HCT116 (cell line): ENCODE results near the gene PGM2L1. TPM values are rescaled to one million over a fixed set of nuclear protein-coding genes. Genes with fewer than 3 reads are reported as not detected.

Source experiments
- ATAC-seq: fragments of 200-7000 bp; cut with Tn5 transposase; 2 replicates; pipeline ENCODE4 v1.9.1; 2020; ENCODE audit warnings: mild to moderate bottlenecking, moderate library complexity
- BruUV-seq: library from RNA; stranded (reverse); fragments of 400-500 nt; replicated peaks from 2 replicates; lab custom pipeline; 2021; lab: Mats Ljungman, UMichigan
- CTCF ChIA-PET: fragments of 300-600 bp; sonication (Branson Sonifier 250); formaldehyde crosslinking; loops from one replicate; lab custom pipeline; 2021; ENCODE audit warnings: antibody characterized with exemption; lab: Charles Lee
- POLR2A ChIA-PET: fragments of 300-600, 350-600 bp; sonication (Branson Sonifier 250); formaldehyde crosslinking; loops from one replicate; lab custom pipeline; 2021; ENCODE audit warnings: antibody characterized with exemption; lab: Charles Lee
- RAD21 ChIA-PET, 2 experiments: fragments of 300-600 bp; sonication (Branson Sonifier 250); formaldehyde crosslinking; loops; one replicate each; lab custom pipeline; 2023; ENCODE audit warnings: low total read pairs in 2 of 2; ENCODE audit not compliant: uncharacterized antibody in 2 of 2, unreplicated experiment in 2 of 2, low non-redundant PET in 1 of 2; lab: Charles Lee
- DNase-seq: peaks from one replicate; pipeline ENCODE4 v3.0.0-alpha.2; 2010; ENCODE audit warnings: low read depth, low spot score
- H2AFZ ChIP-seq: fragments of 200-600 bp; shearing (Covaris generic), sonication (generic); 2 replicates; pipeline ENCODE4 v1.6.1; 2017; ENCODE audit warnings: low read depth, mixed run types, mixed read lengths, antibody characterized with exemption, low read length; ENCODE audit not compliant: poor library complexity, severe bottlenecking
- H3K27ac ChIP-seq: 2 replicates; pipeline ENCODE4 v1.5.1; 2012; ENCODE audit warnings: low read depth, low read length
- H3K27me3 ChIP-seq: fragments of 200-600 bp; sonication (generic); 2 replicates; pipeline ENCODE4 v1.6.1; 2016; ENCODE audit warnings: mixed run types, low read length, mixed read lengths; ENCODE audit not compliant: insufficient read depth
- H3K36me3 ChIP-seq, 2 experiments: fragments of 200-500 bp in 1 of 2; fragments of 200-600 bp in 1 of 2; sonication (Bioruptor generic) in 1 of 2; sonication (generic) in 1 of 2; 2 replicates each; pipeline versions ENCODE4 v1.5.1 to v1.6.1; 2014 to 2016; ENCODE audit warnings: low read length in 2 of 2, inconsistent platforms in 1 of 2, mixed read lengths in 1 of 2, mixed run types in 1 of 2; ENCODE audit not compliant: insufficient read depth in 2 of 2, control insufficient read depth in 1 of 2
- H3K4me1 ChIP-seq, 2 experiments: fragments of 200-600 bp in 1 of 2; sonication (generic) in 1 of 2; 2 replicates each; pipeline versions ENCODE4 v1.5.1 to v1.6.1; 2012 to 2017; ENCODE audit warnings: low read length in 2 of 2, inconsistent platforms in 1 of 2, mild to moderate bottlenecking in 1 of 2, mixed read lengths in 1 of 2, mixed run types in 1 of 2, moderate library complexity in 1 of 2; ENCODE audit not compliant: insufficient read depth in 2 of 2, control insufficient read depth in 1 of 2
- H3K4me2 ChIP-seq: fragments of 200-600 bp; sonication (generic); 2 replicates; pipeline ENCODE4 v1.6.1; 2017; ENCODE audit warnings: mixed run types, low read length, mixed read lengths
- H3K4me3 ChIP-seq, 2 experiments: fragments of 200-600 bp in 1 of 2; sonication (generic) in 1 of 2; replicated peaks in 1 of 2; 2 replicates each; pipeline ENCODE4 v1.5.1; 2011 to 2016; ENCODE audit warnings: low read length in 2 of 2, control low read depth in 1 of 2, low read depth in 1 of 2, mild to moderate bottlenecking in 1 of 2, mixed read lengths in 1 of 2, mixed run types in 1 of 2
- H3K79me2 ChIP-seq: fragments of 200-600 bp; sonication (generic); 2 replicates; pipeline ENCODE4 v1.6.1; 2017; ENCODE audit warnings: mild to moderate bottlenecking, mixed run types, low read length, moderate library complexity, mixed read lengths; ENCODE audit not compliant: insufficient read depth
- H3K9ac ChIP-seq: fragments of 200-600 bp; sonication (generic); 2 replicates; pipeline ENCODE4 v1.6.1; 2016; ENCODE audit warnings: low read length, mixed read lengths
- H3K9me2 ChIP-seq: fragments of 200-600 bp; sonication (generic), shearing (Covaris generic); 2 replicates; pipeline ENCODE4 v1.6.1; 2017; ENCODE audit warnings: mixed run types, mild to moderate bottlenecking, moderate library complexity; ENCODE audit not compliant: insufficient read depth
- H3K9me3 ChIP-seq, 2 experiments: fragments of 200-500 bp in 1 of 2; fragments of 200-600 bp in 1 of 2; sonication (Bioruptor generic) in 1 of 2; sonication (generic) in 1 of 2; 2 replicates each; pipeline ENCODE4 v1.6.1; 2014 to 2017; ENCODE audit warnings: low read length in 2 of 2, mixed read lengths in 2 of 2, inconsistent platforms in 1 of 2, low read depth in 1 of 2, mild to moderate bottlenecking in 1 of 2, mixed run types in 1 of 2, moderate library complexity in 1 of 2; ENCODE audit not compliant: control insufficient read depth in 1 of 2, insufficient read depth in 1 of 2
- H4K20me1 ChIP-seq: fragments of 200-600 bp; sonication (generic), shearing (Covaris generic); 2 replicates; pipeline ENCODE4 v1.6.1; 2017; ENCODE audit warnings: mixed run types, mild to moderate bottlenecking, moderate library complexity; ENCODE audit not compliant: insufficient read depth
- CEBPB ChIP-seq: IDR thresholded peaks from 2 replicates; pipeline ENCODE4 v1.6.1; 2012; ENCODE audit warnings: low read depth
- SP1 ChIP-seq: IDR thresholded peaks from 2 replicates; pipeline ENCODE4 v1.6.1; 2012; ENCODE audit warnings: low read depth
- intact Hi-C: fragments of 100-400 bp; cut with micrococcal nuclease; formaldehyde crosslinking; loops from 2 replicates; pipeline ENCODE4 v1.10.0; 2022
- total RNA-seq: library from RNA; stranded (reverse); gene quantifications from one replicate; pipeline ENCODE4 v1.2.1, GENCODE V29; 2021; ENCODE audit not compliant: unreplicated experiment
- TF ChIP-seq, protein P1 (sequence below): IDR thresholded peaks from 2 replicates; pipeline ENCODE4 v1.6.1; 2012
- TF ChIP-seq, protein P2 (sequence below): IDR thresholded peaks from 2 replicates; pipeline ENCODE4 v1.6.1; 2012; ENCODE audit warnings: low read depth

PGM2L1 gene
- total RNA-seq, 1 experiment from 2014 or later = 4.9 TPM

DNA sequence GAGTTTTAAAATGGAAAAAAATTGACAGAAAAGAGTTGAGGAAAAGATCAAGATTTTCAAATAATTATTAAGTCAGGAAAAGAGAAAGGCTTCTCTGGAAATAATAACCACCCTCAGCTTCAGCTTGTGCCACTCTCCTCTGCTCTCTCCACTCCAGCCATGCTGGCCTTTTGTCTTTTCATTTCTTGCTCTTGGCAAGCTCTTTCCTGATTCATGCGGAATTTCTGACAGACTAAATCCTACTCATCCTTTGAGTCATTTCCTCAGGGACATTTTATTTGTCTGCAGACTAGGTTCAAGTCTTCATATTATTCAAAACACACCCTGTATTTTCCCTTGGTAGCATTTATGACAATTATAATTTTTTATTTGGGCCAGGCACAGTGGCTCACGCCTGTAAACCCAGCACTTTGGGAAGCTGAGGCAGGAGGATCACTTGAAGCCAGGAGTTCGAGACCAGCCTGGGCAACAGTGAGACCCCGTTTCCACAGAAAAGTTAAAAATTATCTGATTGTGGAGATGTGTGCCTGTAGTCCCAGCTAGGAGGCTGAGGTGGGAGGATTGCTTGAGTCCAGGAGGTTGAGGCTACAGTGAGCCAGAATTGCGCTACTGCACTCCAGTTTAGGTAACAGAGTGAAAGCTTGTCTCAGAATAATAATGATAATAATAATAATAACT lies 79.0 kb downstream of the PGM2L1 start (continued):
- TF ChIP-seq CEBPB = no peak
- TF ChIP-seq, protein P1, sequence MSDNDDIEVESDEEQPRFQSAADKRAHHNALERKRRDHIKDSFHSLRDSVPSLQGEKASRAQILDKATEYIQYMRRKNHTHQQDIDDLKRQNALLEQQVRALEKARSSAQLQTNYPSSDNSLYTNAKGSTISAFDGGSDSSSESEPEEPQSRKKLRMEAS = no peak

DNA sequence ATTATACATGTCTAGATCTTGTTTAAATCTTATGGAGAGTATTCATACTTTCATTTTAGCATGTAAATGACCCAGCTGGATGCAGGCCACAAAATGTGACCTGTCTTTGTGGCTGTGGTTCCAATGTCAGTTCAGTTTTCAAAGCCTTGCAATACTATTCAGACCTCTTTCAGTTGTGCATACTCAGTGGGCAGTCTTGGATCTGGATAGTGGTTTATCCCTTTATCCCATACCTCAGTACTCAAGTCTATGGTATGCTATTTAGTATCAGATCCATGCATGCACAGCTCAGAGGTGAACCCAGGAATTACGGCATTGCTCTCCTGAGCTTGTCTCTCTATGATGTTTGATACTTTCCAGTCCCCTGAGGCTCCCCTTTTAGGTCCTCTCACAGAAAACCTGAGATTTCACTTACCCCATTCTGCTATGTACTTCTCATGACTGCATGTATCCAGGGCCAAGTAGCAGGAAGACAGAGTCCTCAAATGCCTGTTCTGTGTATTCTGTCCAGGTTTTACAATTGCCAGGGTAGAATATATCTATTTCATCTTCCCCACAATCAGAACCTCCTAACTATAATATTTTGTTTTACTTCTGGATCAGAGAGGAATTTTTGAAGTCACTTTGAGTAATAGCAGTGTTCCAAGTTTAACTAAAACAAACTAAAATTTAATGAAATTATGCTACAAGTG lies 79.8 kb downstream of the PGM2L1 start:
- intact Hi-C loops = no loop called here
- Histone ChIP-seq H3K27me3 (no peaks in the 10 kb centered on the region), H3K36me3 (no peaks in the 10 kb centered on the region), H4K20me1 (no peaks in the 10 kb centered on the region), H3K4me2 (no peak overlapping the region), H3K4me1 (no peaks in the 10 kb centered on the region), H3K9me3 (no peaks in the 10 kb centered on the region), H2AFZ (no peak overlapping the region), H3K9ac (no peak overlapping the region), H3K27ac (no peak overlapping the region)
- CTCF ChIA-PET = no interaction called here
- no peak for DNase-seq
- RAD21 ChIA-PET = no interaction called here
- TF ChIP-seq CEBPB (no peak), SP1 (no peak)
- TF ChIP-seq, protein P2, sequence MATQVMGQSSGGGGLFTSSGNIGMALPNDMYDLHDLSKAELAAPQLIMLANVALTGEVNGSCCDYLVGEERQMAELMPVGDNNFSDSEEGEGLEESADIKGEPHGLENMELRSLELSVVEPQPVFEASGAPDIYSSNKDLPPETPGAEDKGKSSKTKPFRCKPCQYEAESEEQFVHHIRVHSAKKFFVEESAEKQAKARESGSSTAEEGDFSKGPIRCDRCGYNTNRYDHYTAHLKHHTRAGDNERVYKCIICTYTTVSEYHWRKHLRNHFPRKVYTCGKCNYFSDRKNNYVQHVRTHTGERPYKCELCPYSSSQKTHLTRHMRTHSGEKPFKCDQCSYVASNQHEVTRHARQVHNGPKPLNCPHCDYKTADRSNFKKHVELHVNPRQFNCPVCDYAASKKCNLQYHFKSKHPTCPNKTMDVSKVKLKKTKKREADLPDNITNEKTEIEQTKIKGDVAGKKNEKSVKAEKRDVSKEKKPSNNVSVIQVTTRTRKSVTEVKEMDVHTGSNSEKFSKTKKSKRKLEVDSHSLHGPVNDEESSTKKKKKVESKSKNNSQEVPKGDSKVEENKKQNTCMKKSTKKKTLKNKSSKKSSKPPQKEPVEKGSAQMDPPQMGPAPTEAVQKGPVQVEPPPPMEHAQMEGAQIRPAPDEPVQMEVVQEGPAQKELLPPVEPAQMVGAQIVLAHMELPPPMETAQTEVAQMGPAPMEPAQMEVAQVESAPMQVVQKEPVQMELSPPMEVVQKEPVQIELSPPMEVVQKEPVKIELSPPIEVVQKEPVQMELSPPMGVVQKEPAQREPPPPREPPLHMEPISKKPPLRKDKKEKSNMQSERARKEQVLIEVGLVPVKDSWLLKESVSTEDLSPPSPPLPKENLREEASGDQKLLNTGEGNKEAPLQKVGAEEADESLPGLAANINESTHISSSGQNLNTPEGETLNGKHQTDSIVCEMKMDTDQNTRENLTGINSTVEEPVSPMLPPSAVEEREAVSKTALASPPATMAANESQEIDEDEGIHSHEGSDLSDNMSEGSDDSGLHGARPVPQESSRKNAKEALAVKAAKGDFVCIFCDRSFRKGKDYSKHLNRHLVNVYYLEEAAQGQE = no peak
- TF ChIP-seq, all 23 proteins: peak for 0
- no peak overlapping the region for H3K4me3 ChIP-seq
- H3K79me2 ChIP-seq = no peaks in the 10 kb centered on the region
- ATAC-seq = no peak
- POLR2A ChIA-PET = no interaction called here
- H3K9me2 ChIP-seq = no peaks in the 10 kb centered on the region; the same call in 1 of the 2 replicates
- BruUV-seq = no TSS peak
